ENCODE data around the gene FDXACB1. TPM values are rescaled to one million over a fixed set of nuclear protein-coding genes. Genes with fewer than 3 reads are reported as not detected.

Gene FDXACB1
- total RNA-seq, 1 experiment from 2014 or later, result 2.8 TPM

GRCh38 chr11:111851067-111851466 lies 27.9 kb downstream of the FDXACB1 start:
- no peak overlapping the region for H3K56ac ChIP-seq (ENCODE audit: insufficient read length, low read depth, low read length)
- H4K5ac ChIP-seq (ENCODE audit: insufficient read length, low read depth, low read length), result no peak overlapping the region
- H4K8ac ChIP-seq (replicated peaks; ENCODE audit: insufficient read length, low read depth, low read length), result no peak overlapping the region
- TF ChIP-seq, protein P1, sequence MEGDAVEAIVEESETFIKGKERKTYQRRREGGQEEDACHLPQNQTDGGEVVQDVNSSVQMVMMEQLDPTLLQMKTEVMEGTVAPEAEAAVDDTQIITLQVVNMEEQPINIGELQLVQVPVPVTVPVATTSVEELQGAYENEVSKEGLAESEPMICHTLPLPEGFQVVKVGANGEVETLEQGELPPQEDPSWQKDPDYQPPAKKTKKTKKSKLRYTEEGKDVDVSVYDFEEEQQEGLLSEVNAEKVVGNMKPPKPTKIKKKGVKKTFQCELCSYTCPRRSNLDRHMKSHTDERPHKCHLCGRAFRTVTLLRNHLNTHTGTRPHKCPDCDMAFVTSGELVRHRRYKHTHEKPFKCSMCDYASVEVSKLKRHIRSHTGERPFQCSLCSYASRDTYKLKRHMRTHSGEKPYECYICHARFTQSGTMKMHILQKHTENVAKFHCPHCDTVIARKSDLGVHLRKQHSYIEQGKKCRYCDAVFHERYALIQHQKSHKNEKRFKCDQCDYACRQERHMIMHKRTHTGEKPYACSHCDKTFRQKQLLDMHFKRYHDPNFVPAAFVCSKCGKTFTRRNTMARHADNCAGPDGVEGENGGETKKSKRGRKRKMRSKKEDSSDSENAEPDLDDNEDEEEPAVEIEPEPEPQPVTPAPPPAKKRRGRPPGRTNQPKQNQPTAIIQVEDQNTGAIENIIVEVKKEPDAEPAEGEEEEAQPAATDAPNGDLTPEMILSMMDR (conservative IDR thresholded peaks at IDR 0.05), result no peak
- H3T11ph ChIP-seq (ENCODE audit: low read length), result no peak overlapping the region
- no peaks in the 10 kb centered on the region for H3K9me3 ChIP-seq (ENCODE audit: control insufficient read depth, low read depth, low read length)
- no peaks in the 10 kb centered on the region for H3K79me1 ChIP-seq (ENCODE audit: insufficient read depth, low read depth, low read length, poor library complexity, severe bottlenecking)
- Mint-ChIP-seq H3K9me3 (no peaks in the 10 kb centered on the region), H3K27ac (no peak overlapping the region), H3K4me3 (no peak overlapping the region), H3K36me3 (ENCODE audit: insufficient read depth in 1 of 3, low read depth in 3 of 3) (peaks cover 2 to 21% (median 9%) of the 10 kb centered on the region in 3 experiments; a peak in 5 of 7 replicates), H3K27me3 (ENCODE audit: low read depth) (no peaks in the 10 kb centered on the region), H3K4me1 (peaks cover 9 to 11% of the 10 kb centered on the region in 2 experiments)
- DNase-seq, result no peak
- no CpG with 5 or more reads among the region's 8 CpGs for WGBS (ENCODE audit: extremely low coverage, insufficient read length, low lambda C conversion rate)
- H2BK5ac ChIP-seq (ENCODE audit: insufficient read length, low read length), result no peak overlapping the region
- H4K91ac ChIP-seq (ENCODE audit: insufficient read length, low read depth, low read length), result no peak overlapping the region
- no peak overlapping the region for H3K4ac ChIP-seq (ENCODE audit: low read depth, low read length)
- no peak overlapping the region for H3K9ac ChIP-seq (ENCODE audit: extremely low read depth, insufficient read length, low read length)
- H3K27me3 ChIP-seq (ENCODE audit: insufficient read depth, low read length), result no peaks in the 10 kb centered on the region
- no peak overlapping the region for H2BK15ac ChIP-seq (ENCODE audit: low read depth, low read length)
- H2BK12ac ChIP-seq (ENCODE audit: insufficient read length, low read depth, low read length), result no peak overlapping the region
- H2AK5ac ChIP-seq (ENCODE audit: insufficient read length, low read length), result no peak overlapping the region
- no peak overlapping the region for H3K14ac ChIP-seq (ENCODE audit: insufficient read depth, low read length)
- no peaks in the 10 kb centered on the region for H3K79me2 ChIP-seq (ENCODE audit: insufficient read depth, low read length)
- H3K4me2 ChIP-seq (ENCODE audit: insufficient read depth, insufficient read length, low read length), result no peak overlapping the region
- no peaks in the 10 kb centered on the region for H3K4me1 ChIP-seq (ENCODE audit: insufficient read depth, low read length)
- H3K23ac ChIP-seq (ENCODE audit: insufficient read length, low read depth, low read length), result no peak overlapping the region
- H2BK120ac ChIP-seq (ENCODE audit: low read depth, low read length, poor library complexity, severe bottlenecking), result no peak overlapping the region
- no peak overlapping the region for H3K27ac ChIP-seq (ENCODE audit: insufficient read length, low read depth, low read length)
- no peaks in the 10 kb centered on the region for H4K20me1 ChIP-seq (ENCODE audit: control insufficient read depth, insufficient read depth, insufficient read length)
- H2BK20ac ChIP-seq (ENCODE audit: low read depth, low read length, poor library complexity, severe bottlenecking), result no peak overlapping the region
- no peaks in the 10 kb centered on the region for H3K23me2 ChIP-seq (ENCODE audit: insufficient read length, low read depth, low read length, poor library complexity, severe bottlenecking)
- no peak overlapping the region for H2AFZ ChIP-seq (ENCODE audit: low read length)
- H3K18ac ChIP-seq (ENCODE audit: insufficient read length, low read depth, low read length), result no peak overlapping the region
